ENCODE measurements around the gene KIAA0825.

KIAA0825 gene

GRCh38 chr5:94646758-94647157 is 28.4 kb upstream of the KIAA0825 start:
- TF ChIP-seq CTCF (IDR thresholded peaks at IDR 0.05; ENCODE audit: low read depth, low read length): no peak
- no peak overlapping the region for H3K4me3 ChIP-seq (ENCODE audit: low read depth, low read length)
- DNase-seq (ENCODE audit: low read depth, low spot score): no peak
- in situ Hi-C loops (cut with HindIII; ENCODE audit: low sequenced_read_pairs): no loop called here

- no peak for DNase-seq (ENCODE audit: low read depth, low spot score)
- in situ Hi-C loops (cut with HindIII; ENCODE audit: low sequenced_read_pairs): no loop called here
- TF ChIP-seq CTCF (IDR thresholded peaks at IDR 0.05; ENCODE audit: low read depth, low read length): no peak
- no peak overlapping the region for H3K4me3 ChIP-seq (ENCODE audit: low read depth, low read length)
Measured at GRCh38 chr5:94645053-94645452, 26.6 kb upstream of the KIAA0825 start.

GRCh38 chr5:94640176-94640575 is 21.8 kb upstream of the KIAA0825 start:
- TF ChIP-seq CTCF (IDR thresholded peaks at IDR 0.05; ENCODE audit: low read depth, low read length): no peak
- in situ Hi-C loops (cut with HindIII; ENCODE audit: low sequenced_read_pairs): no loop called here
- DNase-seq (ENCODE audit: low read depth, low spot score): no peak
- no peak overlapping the region for H3K4me3 ChIP-seq (ENCODE audit: low read depth, low read length)

- in situ Hi-C loops (cut with HindIII; ENCODE audit: low sequenced_read_pairs): no loop called here
- no peak for DNase-seq (ENCODE audit: low read depth, low spot score)
- no peak for TF ChIP-seq CTCF (IDR thresholded peaks at IDR 0.05; ENCODE audit: low read depth, low read length)
- H3K4me3 ChIP-seq (ENCODE audit: low read depth, low read length): no peak overlapping the region
Measured at GRCh38 chr5:94632024-94632423, 13.6 kb upstream of the KIAA0825 start.

- no peak for TF ChIP-seq CTCF (IDR thresholded peaks at IDR 0.05; ENCODE audit: low read depth, low read length)
- in situ Hi-C loops (cut with HindIII; ENCODE audit: low sequenced_read_pairs): no loop called here
- no peak overlapping the region for H3K4me3 ChIP-seq (ENCODE audit: low read depth, low read length)
- no peak for DNase-seq (ENCODE audit: low read depth, low spot score)
Measured at GRCh38 chr5:94627191-94627590, 8.8 kb upstream of the KIAA0825 start.

- no peak for TF ChIP-seq CTCF (IDR thresholded peaks at IDR 0.05; ENCODE audit: low read depth, low read length)
- in situ Hi-C loops (cut with HindIII; ENCODE audit: low sequenced_read_pairs): no loop called here
- no peak for DNase-seq (ENCODE audit: low read depth, low spot score)
Measured at GRCh38 chr5:94623877-94624276, 5.5 kb upstream of the KIAA0825 start.

GRCh38 chr5:94623011-94623410 is 4.6 kb upstream of the KIAA0825 start:
- no peak for TF ChIP-seq CTCF (IDR thresholded peaks at IDR 0.05; ENCODE audit: low read depth, low read length)
- no peak for DNase-seq (ENCODE audit: low read depth, low spot score)
- in situ Hi-C loops (cut with HindIII; ENCODE audit: low sequenced_read_pairs): no loop called here
- no peak overlapping the region for H3K4me3 ChIP-seq (ENCODE audit: low read depth, low read length)

More at GRCh38 chr5:94623877-94624276, 5.5 kb upstream of the KIAA0825 start:
- H3K4me3 ChIP-seq (ENCODE audit: low read depth, low read length): no peak overlapping the region

Measured in astrocyte of the spinal cord (primary cell).